Colon (tissue), 2 donors: ENCODE results near the gene TOB2.
A peak's percentile ranks its signal among the peaks of the same experiment; 100 is the strongest.
"Not testable (repeated sequence)": the region's sequence is repeated elsewhere in the genome, so short reads cannot be mapped to it uniquely, and the experiment has no call there.

ENCODE experiments used
- FAIRE-seq: peaks from 2 replicates; lab custom pipeline; 2012; peaks lifted over from hg19 to GRCh38; lab: Jason Lieb, UNC
- donor health status: control.
- donor health status: control.

The TOB2 gene

DNA sequence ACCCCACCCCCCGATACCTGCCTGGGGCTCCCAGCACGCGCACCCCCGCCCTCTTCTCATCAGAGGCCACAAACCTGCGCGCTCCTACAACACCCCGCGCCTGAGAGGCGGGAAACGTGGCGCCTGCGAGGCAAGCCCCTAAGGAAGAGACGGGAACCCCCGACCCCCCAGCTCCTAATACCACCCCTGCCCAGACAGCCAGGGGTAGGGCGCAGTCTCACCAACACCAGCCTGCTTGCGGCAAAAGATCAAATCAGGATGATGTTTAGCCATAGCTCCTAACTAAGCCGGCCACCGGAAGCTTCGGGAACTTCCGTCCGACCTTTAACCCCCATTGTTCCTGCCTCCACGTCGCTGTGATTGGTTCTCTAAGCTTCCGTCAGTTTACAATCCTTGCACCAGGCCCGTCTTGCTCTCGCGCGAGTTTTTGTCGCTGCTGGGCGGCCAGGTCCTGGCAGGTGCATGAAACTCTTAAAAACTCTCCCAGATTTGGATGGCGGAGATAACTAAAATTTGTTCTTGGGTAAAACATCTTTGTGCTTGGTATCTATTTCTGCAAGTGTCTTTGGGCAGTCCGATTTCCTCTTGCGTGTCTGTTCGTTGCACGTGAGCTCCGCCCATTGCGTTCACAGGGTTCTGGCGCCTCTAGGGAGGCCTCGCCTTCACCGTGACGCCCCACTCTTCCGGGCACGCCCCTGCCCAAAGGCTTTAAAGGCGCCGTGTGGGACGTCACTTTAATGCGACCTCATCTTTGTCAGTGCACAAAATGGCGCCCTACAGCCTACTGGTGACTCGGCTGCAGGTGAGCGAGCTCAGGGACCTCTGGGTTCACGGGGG is 22.0 kb upstream of the TOB2 start, which contains the start of the genes ACO2 and PHF5A:
Gene ACO2, plus strand, starts transcription at position 737 of the 837 bp plus-strand sequence. Its CDS starts 30 bp downstream, at position 767.
Gene PHF5A, minus strand, starts transcription at position 312 of the 837 bp plus-strand sequence. Its CDS starts 39 bp downstream, at position 273.
- peak; percentile 28 for FAIRE-seq

DNA sequence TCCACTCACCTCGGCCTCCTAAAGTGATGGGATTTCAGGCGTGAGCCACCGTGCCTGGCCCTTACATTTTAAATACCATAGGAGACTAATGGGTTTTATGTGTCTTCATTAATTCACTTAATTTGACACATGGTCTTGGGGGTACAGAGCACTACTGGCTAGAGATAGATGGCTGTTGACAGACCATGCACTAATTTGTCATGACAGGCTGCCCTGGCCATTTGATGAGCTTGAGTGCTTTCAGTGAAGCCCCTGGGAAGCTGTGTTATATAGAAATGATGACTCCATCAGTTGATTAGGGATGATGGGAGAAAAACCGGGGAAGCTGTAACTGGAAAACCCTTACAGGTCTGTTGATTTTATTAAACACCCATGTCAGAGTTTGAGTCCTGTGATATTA is 15.3 kb upstream of the TOB2 start:
- no peak for FAIRE-seq

DNA sequence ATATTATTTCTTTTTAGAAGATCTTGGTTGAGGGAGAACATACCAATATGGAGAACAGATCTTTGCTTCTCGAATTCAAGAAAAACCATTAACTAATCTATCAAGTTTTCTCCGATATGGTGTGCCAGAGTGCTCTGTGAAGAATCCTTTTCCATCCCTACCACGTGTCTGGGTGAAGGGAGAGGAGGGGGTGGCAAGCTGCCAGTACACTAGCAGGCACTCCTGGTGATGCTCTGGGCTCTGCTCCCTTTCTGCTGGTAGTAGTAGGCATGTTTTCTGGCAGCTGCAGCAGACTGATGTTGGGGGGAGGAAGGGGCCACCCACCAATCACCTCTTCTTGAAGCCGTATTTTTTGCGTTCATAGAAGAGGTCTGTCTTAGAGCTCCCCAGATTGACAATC is 13.5 kb upstream of the TOB2 start:
- FAIRE-seq, result not testable (repeated sequence)

DNA sequence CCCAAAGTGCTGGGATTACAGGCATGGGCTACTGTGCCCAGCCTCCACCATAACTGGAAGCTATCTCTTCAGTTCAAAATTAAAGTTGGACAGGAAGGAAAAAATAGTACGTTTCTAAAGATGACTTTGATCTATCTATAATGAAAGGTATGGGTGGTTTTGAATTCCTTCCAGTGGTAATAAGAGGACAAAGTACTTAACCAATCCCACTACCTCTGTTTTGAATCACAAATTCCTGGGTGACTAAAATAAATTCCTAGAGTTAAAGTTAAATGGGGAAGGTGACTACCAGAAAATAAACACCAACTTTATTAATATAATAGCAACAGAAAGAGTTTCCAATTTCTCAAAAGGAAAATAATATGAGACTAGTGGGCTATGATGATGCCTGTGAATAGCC is 12.8 kb upstream of the TOB2 start:
- no peak for FAIRE-seq

DNA sequence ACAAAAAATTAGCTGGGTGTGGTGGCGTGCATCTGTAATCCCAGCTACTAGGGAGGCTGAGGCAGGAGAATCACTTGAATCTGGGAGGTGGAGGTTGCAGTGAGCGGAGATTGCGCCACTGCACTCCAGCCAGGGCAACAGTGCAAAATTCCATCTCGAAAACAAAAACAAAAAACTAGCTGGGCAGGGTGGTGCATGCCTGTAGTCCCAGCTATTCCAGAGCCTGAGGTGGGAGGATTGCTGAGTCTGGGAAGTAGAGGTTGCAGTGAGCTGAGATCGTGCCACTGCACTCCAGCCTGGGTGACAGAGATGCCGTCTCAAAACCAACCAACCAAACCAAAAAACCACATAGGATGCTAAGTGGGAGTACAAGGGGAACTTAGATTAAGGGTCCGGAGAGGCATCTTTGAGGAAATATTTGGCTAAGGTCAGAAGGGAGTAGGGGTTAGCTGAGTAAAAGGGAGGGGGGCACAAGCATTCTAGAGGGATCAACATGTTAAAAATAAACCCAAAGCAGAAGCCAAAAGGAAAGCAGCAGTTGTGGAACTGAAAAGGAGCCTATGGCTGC is 11.6 kb upstream of the TOB2 start:
- no peak for FAIRE-seq

DNA sequence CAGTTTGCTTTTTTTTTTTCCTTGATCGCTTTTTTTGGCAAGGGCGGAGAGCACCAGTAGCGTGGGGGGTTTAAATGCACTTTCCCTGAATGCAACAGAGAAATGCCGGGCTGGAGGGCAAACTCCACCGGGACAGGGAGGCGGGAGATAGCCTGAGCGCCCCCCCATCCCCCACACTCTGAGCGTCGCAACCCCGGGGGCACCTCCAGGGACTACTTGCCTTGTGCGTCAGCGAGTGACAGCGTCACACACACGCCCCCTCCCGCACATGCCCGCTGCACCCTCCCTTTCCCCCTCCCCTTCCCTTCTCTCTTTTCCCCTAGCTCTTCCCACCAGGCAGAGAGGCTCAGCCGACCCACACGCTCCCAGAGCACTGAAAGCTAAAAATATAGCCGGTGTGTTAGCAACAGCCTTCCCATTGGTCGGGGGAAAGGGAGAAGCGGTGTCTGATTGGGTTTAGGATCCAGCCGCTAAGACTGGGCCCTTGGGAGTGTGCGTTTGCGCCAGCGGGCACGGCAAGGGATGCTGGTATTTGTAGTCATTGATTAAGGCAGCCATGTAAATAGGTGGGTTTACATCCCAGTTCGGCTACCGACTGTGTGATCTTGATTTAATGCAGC is 1.7 kb upstream of the TOB2 start:
- peak; percentile 86 for FAIRE-seq

DNA sequence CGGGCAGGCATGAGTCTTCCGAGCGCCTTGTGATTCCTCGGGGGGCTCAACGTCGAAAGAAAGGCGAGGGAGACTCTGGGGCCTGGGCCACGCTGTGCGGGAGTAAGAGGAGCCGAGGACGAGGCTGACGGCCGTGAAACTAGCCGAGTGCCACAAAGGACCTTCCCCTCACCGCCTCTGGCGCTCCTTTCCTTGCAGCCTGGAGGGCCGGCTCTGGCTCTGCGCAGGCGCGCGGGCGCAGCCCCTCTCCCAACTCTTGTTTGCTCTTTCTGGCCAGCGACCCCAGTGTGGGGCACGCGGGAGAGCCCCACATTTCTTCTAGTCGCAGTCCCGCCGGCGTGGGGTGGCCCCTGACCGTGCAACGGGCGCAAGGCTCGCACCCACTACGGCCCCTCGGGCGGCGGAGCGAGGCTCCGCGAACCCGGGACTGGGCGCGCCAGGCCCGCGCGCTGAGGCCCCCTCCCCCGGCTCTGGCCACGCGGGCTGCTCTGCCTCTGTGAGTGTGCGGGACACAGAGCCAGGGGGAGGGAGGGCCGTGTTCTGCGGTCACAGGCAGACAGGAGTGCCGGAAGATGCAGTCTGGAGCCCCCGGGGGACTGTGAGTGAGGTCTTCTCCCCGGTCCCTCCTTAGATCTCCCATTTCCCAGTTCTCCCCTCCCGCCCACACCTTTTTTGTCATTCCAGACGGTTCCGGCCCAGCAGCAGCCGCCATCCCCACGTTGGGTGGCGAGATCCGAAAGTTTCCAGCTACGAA is 1.0 kb upstream of the TOB2 start:
- no peak for FAIRE-seq

DNA sequence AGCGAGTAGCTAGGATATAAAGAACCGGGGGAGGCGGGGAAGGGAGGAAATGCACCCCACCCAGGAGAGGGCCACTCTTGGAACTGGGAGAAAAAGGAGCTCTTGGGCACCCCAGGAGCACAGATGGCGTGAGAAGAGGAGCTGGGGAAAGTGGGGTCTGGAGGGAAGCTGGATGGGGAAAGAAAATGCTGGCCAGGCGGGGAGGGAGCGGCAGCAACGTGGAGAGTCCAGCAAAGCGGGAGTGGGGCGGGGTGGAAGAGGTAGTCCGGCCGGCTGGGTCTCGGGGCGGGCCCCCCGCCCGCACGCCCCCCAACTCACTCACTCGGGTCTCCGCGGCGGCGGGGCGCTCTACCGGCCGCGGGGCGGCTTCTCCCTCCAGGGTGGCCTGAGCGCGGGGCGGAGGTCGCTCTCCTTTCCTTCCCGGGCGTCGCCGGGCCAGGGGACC is 522 bp downstream of the TOB2 start:
- FAIRE-seq, result no peak

DNA sequence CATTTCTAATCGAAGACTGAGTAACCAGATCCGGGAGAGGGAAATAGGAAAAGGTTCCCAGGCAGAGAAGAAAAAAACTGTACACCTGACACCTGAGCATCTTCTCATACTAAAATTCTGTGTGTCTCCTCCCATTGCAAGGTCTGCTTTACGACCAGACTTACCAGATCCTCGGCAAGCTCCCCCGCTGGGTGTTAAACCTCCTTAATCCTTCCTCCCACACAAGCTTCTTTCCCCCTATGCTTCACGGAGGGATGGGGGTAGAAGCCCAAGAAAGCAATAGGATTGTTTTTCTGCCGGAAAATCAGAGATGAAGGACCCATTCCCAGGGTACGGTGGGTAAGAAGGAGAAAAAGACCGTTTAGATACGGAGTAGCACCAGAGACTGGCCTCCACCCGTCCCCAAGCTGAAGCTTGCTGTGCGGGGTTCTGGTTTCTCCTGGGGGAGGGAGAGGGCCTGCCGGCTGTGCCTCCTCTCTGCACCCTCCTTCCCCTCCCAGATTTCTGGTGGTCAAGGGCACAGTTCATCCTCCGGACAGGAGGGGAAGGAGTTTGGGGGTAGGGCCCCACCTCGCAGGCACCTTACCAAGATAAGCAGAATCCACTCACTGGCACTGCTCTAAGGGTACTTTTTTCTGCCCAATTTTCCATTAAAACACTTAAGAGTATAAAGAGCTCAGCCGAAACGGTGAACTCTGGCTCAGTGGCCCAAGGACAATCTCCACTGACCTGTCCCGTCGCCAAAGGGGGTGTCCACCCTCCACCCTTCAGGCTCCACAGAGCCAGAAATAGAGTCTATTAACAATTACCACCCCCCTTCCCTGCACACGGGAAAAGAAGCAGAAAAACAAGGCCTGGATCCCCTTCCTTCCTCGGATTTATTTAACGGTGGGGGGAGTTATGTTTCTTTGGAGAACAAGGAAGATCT is 1.2 kb downstream of the TOB2 start:
- FAIRE-seq, result no peak

DNA sequence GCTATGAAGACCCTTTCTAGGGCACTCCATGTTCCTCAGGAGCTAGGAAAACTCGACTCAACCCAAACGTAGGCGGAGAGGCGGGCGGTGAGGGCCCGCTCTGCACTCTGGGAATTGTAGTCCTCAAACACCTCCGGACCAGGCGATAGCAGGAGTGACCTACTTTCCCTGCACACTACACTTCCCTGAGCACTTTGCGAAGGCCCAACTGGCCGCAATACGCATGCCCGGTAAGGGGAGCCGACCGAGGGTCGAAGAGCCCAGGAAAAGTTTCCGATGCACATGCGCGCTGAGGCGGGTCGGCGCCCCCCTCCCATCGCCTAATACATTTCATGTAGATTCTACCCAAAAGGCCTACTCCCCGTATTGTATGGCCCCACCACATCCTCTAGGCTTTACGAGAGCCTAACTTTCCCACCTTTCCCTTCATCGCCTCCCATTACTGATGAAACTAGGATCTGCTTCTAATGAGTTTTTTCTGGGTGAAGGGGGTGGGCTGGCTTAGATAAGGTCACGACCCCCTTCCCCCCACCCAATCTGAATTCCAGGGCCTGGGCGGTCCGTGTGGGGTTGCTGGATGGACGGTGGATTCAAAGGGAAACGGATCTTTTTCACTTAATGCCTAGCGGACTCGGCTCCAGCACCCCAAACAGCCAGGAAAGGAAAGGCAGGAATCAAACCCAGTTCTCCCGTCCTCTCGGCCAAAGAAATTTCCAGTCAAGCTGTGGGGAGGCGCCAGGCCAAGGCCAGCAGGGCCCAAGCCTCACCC is 2.1 kb downstream of the TOB2 start:
- FAIRE-seq, result no peak

DNA sequence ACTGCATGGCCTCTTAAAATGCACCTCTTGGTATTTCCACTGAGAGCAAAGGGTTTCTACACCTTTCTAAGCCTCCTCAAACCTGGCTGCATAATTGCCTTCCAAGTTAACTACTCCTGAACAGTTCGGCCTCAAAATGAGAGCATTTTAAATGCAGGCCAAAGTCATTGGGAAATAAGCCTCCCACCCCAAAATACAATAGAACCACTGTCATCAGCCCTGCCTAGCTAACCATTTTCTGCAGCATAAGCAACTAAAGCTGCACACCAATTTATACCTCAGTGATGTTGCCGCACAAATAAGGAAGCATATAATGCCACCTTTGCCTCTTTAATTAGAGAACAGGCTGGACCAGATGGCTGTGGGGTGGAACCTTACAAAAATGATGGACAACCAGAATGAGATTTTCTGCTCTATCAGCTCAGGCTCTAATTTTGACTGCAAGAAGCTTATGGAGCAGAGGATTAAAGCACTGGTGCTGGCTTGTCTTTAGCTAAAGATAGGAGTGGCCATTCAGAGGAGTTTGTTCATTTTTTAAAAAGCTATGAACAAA is 4.3 kb downstream of the TOB2 start:
- FAIRE-seq, result no peak

DNA sequence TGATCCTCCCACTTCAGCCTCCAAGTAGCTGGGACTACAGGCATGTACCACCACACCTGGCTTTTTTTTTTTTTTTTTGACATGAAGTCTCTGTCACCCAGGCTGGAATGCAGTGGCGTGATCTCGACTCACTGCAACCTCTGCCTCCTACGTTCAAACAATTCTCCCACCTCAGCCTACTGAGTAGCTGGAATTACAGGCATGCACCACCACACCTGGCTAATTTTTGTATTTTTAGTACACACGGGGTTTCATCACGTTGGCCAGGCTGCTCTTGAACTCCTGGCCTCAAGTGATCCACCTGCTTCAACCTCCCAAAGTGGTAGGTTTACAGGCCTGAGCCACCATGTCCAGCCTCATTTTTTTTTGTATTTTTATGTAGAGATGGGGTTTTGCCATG is 6.1 kb downstream of the TOB2 start:
- not testable (repeated sequence) for FAIRE-seq

DNA sequence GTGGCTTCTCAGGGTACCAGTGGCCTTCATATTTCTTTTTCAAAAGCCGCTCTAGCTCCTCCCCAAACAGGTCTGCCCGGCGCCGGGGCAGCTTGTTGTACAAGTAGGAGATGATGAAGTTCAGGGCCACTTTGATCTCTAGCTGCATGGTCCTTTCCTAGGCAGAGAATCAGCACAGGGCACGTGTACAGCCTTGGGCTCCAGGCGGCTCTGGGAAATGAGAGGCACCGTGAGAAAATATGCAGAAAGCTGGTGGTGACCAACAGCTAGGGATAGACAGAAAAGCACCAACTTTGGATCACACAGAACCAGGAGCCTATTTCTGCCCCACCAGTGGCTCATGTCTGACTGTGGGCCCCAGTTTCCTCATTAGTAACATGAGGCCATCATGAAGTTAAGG is 9.4 kb downstream of the TOB2 start:
- no peak for FAIRE-seq

DNA sequence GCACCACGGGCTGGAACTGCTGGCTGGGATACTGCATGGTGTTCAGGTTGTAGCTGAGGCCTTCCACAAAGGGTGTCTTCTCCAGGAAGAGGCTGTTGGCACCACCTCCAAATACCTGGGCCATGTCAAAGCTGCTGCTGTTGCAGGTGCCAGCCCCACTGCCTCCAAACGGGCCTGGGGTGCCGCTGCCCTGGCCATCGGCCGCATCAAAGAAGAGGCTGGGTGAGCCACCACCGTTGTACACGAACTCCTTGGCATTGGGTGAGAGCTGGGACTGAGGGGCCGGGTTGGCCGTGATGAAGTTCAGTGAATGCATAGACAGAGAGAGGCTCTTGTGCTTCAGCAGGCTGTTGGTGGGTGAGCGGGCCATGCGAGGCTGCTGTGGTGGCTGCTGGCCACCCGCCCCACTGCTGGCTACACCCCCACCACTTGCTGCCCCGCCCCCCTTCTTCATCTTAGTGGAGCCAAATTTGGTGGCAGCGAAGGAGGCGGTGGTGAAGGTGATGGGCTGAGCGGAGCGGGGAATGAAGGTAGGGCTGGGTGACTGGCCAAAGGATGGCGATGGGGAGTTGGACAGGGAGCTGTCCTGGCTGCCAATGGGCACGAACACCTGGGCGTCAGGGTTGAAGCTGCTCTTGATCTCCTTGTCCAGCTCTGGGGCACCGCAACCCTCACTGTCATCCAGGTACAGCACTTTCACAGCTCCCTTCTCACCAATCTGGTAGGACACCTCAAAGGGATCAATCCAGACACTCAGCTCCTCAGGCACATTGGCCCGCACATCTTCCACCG is 10.1 kb downstream of the TOB2 start:
- no peak for FAIRE-seq

DNA sequence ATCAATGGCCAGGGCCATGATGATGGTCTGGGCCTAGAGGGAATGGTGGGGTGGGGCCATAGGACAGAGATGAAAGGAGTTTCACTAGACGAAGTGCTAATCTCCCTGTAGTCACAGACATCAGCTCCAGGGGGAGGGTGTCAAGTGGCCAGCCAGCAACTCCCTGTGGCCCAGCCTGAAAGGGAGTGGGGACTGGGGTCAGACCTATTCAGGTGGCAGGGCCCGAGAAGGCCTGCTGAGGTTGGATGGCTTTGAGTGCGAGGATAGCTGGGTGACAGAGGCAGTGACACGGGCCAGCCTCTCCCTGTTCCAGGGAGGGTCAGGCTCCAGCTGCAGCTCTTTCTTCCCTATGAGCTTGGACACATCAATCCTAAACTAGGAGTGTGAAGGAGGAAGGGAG is 11.0 kb downstream of the TOB2 start:
- no peak for FAIRE-seq

DNA sequence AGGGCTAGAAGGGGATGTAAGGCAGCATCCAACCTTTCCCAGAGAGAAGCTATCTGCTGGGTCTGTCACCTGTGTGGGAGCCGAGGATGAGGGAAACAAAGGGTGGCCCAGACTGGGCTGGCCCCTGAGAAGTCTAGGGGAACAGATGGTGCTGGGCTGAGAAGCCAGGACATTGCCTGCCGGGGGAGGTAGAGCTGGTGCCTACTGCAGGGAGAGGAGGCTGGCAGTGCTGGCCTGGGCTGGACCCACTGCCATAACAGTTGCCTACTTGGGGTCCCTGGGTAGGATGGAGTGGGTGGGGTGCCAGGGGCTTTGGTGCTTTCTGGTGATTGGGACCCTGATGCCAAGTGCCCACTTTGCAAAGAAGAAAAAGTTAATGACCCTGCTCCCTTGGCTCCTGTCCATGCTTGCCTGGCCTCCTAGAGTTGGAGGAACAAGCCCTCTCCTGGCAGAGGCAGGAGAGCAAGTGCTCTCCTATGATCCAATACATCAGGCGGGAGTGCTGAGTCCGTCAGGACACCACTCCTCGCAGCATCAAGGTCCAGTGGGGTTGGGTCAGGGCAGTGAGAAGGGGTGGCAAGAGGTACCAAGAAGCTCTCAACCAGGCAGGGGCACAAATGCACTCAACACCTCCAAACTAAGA is 12.1 kb downstream of the TOB2 start:
- FAIRE-seq, result not testable (repeated sequence)

DNA sequence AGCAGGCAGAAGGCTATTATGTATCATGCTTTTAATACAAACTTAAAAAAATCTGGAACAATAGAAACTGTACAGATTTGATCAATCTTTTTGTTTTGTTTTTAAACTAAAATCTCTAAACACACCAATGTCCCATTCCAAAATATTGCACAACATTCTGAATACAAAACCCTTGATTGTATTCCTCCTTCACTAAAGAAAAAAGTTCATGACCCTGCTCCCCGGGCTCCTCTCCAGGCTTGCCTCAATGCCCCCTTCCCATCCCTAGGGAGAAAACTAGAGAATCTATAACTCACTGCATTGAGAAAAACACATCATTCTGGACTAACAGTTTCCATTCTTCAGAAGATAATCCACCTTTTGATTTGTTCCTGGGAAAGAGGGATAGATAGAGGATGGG is 13.1 kb downstream of the TOB2 start:
- FAIRE-seq, result not testable (repeated sequence)

DNA sequence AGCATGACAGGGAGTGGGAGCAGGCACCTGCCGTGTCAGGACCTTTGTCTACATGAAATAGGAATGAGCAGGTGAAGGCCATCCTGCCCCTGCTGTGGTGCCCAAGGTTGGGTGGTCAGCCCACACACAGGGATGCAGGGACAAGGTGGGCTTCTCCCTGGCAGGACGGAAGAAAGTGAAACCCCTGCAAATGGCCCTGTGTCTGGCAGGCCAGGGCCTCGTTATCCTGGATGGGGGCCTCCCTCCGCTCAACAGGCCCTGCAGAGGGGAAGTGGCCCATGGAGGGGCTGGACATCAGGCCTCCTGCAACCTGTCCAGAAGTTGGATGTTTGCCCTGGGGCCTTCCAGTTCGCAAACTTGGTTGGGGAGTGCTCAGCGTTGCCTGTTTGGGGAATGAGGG is 14.9 kb downstream of the TOB2 start:
- FAIRE-seq, result no peak

DNA sequence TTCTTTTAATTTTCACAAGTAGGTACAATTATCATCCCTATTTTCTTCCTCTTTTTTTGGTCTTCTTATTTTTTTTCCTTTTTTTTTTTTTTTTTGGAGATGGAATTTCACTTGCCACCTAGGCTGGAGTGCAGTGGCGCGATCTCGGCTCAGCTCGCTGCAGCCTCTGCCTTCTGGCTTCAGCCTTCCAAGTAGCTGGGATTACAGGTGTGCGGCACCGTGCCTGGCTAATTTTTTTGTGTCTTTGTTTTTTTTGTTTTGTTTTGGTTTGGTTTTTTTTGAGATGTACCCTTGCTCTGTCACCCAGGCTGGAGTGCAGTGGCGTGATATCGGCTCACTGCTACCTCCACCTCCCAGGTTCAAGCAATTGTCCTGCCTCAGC is 16.7 kb downstream of the TOB2 start:
- no peak for FAIRE-seq
